Neural cell (in vitro differentiated cells): ENCODE measurements around the gene HEG1. TPM values are rescaled to one million over a fixed set of nuclear protein-coding genes. Genes with fewer than 3 reads are reported as not detected.
A peak's percentile ranks its signal among the peaks of the same experiment; 100 is the strongest.

Source experiments
- H2AFZ ChIP-seq: fragments of 200-600, 300-800 bp; sonication (generic), shearing (Covaris generic); 2 replicates; pipeline ENCODE4 v1.6.0; 2014; ENCODE audit warnings: low read depth, mild to moderate bottlenecking, antibody characterized with exemption, low read length, moderate library complexity
- H3F3A ChIP-seq: fragments of 200-600 bp; shearing (Covaris generic); 2 replicates; pipeline ENCODE4 v1.6.1; 2016; ENCODE audit warnings: mild to moderate bottlenecking, moderate library complexity, mixed read lengths, antibody characterized with exemption, low read length; ENCODE audit not compliant: insufficient read depth, poor library complexity, severe bottlenecking
- H3K27ac ChIP-seq: fragments of 200-600, 300-800 bp; sonication (generic), shearing (Covaris generic); 2 replicates; pipeline ENCODE4 v1.5.1; 2014; ENCODE audit warnings: mild to moderate bottlenecking, low read length, moderate library complexity
- H3K27me3 ChIP-seq: fragments of 300-800, 200-600 bp; sonication (generic), shearing (Covaris generic); 2 replicates; pipeline ENCODE4 v1.6.0; 2014; ENCODE audit warnings: mild to moderate bottlenecking, low read depth, low read length, moderate library complexity; ENCODE audit not compliant: insufficient read depth
- H3K36me3 ChIP-seq: fragments of 300-800, 200-600 bp; sonication (generic), shearing (Covaris generic); 2 replicates; pipeline ENCODE4 v1.5.1; 2014; ENCODE audit warnings: mild to moderate bottlenecking, antibody characterized with exemption, low read length, moderate library complexity; ENCODE audit not compliant: insufficient read depth
- H3K4me2 ChIP-seq: fragments of 300-800, 200-600 bp; sonication (generic), shearing (Covaris generic); 2 replicates; pipeline ENCODE4 v1.6.0; 2014; ENCODE audit warnings: mild to moderate bottlenecking, low read length
- H3K4me3 ChIP-seq: fragments of 300-800, 200-600 bp; sonication (generic), shearing (Covaris generic); 2 replicates; pipeline ENCODE4 v1.5.1; 2014; ENCODE audit warnings: mild to moderate bottlenecking, low read length, moderate library complexity
- H3K79me2 ChIP-seq: fragments of 200-600 bp; shearing (Covaris generic); replicated peaks from 2 replicates; pipeline ENCODE4 v1.6.0; 2014; ENCODE audit warnings: mild to moderate bottlenecking, low read length, moderate library complexity; ENCODE audit not compliant: insufficient read depth
- H3K9ac ChIP-seq: fragments of 300-800, 200-600 bp; sonication (generic), shearing (Covaris generic); 2 replicates; pipeline ENCODE4 v1.6.1; 2016; ENCODE audit warnings: mild to moderate bottlenecking, low read length, mixed read lengths
- H3K9me2 ChIP-seq: fragments of 200-600 bp; shearing (Covaris generic); 2 replicates; pipeline ENCODE4 v1.6.1; 2016; ENCODE audit warnings: mild to moderate bottlenecking, low read length, mixed read lengths; ENCODE audit not compliant: insufficient read depth
- H3K9me3 ChIP-seq: fragments of 200-600, 300-800 bp; sonication (generic), shearing (Covaris generic); 2 replicates; pipeline ENCODE4 v1.6.1; 2016; ENCODE audit warnings: mild to moderate bottlenecking, mixed run types, low read length, moderate library complexity, mixed read lengths
- H4K20me1 ChIP-seq: fragments of 200-600 bp; shearing (Covaris generic); 2 replicates; pipeline ENCODE4 v1.6.1; 2016; ENCODE audit warnings: mild to moderate bottlenecking, mixed run types; ENCODE audit not compliant: insufficient read depth
- EP300 ChIP-seq: fragments of 450-650 bp; conservative IDR thresholded peaks from 2 replicates; pipeline ENCODE4 v1.6.1; 2014; ENCODE audit warnings: antibody characterized with exemption, mild to moderate bottlenecking, moderate library complexity; ENCODE audit not compliant: poor library complexity, severe bottlenecking
- EZH2 ChIP-seq: fragments of 200-600, 300-800 bp; shearing (Covaris generic), sonication (generic); IDR thresholded peaks from 2 replicates; pipeline ENCODE4 v1.6.1; 2014; ENCODE audit warnings: antibody characterized with exemption, low read length, borderline replicate concordance, mild to moderate bottlenecking; ENCODE audit not compliant: insufficient read depth, poor library complexity, severe bottlenecking
- MXI1 ChIP-seq: fragments of 450-650 bp; conservative IDR thresholded peaks from 2 replicates; pipeline ENCODE4 v1.6.1; 2014; ENCODE audit warnings: antibody characterized with exemption, mild to moderate bottlenecking; ENCODE audit not compliant: poor library complexity, severe bottlenecking
- POLR2AphosphoS5 ChIP-seq: IDR thresholded peaks from 2 replicates; pipeline ENCODE4 v1.6.1; 2012
- RAD21 ChIP-seq: fragments of 450-650 bp; conservative IDR thresholded peaks from 2 replicates; pipeline ENCODE4 v1.6.1; 2014; ENCODE audit warnings: antibody characterized with exemption, mild to moderate bottlenecking, moderate library complexity
- REST ChIP-seq: IDR thresholded peaks from 2 replicates; pipeline ENCODE4 v1.6.1; 2012; ENCODE audit warnings: borderline replicate concordance
- SMC3 ChIP-seq: fragments of 450-650 bp; conservative IDR thresholded peaks from 2 replicates; pipeline ENCODE4 v1.6.1; 2014; ENCODE audit warnings: antibody characterized with exemption, mild to moderate bottlenecking, moderate library complexity; ENCODE audit not compliant: poor library complexity
- TAF1 ChIP-seq: IDR thresholded peaks from 2 replicates; pipeline ENCODE4 v1.6.1; 2012; ENCODE audit warnings: low read depth
- polyA plus RNA-seq: library from polyadenylated mRNA; depleted of rRNA; stranded (reverse); fragments of >200 nt; gene quantifications from 2 replicates; pipeline ENCODE4 v1.2.3, GENCODE V29; 2014
- TF ChIP-seq, protein P1 (sequence below): fragments of 450-650 bp; IDR thresholded peaks from 2 replicates; pipeline ENCODE4 v1.5.1; 2014; ENCODE audit warnings: antibody characterized with exemption, mild to moderate bottlenecking, moderate library complexity; ENCODE audit not compliant: poor library complexity, severe bottlenecking

Gene HEG1
- polyA plus RNA-seq, 1 donor from 2014 or later = 0.48 TPM

DNA sequence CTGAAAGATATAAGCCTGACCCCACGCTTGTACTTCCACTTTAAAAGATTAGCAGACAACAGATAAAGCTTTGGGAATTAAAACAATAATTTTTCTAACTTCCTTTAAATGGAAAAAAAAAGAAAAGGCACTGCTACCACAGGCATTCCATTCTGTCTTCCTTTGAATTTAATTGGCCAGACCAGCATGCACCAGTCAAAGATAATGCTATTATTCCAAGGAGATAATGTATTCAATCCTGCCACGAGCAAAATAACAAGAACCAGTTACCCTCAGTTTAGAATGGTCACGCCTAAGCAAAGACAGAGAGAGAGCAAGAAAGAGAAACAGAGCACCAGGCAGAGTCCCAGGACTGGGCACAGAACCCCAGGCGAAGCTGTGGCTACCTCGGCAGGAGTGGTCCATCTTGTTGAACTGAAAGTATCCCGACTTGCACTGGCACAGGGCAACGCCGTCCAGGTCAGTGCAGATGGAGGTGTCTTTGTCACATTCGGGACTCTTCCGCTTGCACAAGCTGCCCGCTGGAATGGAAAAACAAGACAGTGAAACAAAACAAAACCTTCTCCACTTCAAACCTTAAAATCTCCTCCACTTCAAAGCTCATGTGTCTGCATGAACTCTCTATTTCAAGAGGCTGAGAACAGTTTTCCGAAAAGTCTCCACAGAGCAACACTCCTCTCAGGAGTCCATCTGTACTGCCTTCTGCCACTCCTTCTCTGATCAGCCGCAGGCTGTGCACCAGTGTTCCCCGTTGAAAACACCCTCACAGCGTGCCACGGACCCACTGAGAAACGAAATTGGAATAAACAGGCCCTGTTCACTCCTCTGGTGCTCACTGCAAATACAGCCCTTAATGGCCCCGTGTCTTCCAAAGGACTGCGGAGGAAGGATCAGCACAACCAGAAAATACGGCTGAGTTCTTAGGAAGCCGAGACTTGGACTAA, 58.2 kb downstream of the HEG1 start:
- TF ChIP-seq MXI1 (no peak), REST (no peak), RAD21 (no peak), EP300 (no peak), TAF1 (no peak), SMC3 (no peak), POLR2AphosphoS5 (no peak), EZH2 (no peak)
- TF ChIP-seq, protein P1, sequence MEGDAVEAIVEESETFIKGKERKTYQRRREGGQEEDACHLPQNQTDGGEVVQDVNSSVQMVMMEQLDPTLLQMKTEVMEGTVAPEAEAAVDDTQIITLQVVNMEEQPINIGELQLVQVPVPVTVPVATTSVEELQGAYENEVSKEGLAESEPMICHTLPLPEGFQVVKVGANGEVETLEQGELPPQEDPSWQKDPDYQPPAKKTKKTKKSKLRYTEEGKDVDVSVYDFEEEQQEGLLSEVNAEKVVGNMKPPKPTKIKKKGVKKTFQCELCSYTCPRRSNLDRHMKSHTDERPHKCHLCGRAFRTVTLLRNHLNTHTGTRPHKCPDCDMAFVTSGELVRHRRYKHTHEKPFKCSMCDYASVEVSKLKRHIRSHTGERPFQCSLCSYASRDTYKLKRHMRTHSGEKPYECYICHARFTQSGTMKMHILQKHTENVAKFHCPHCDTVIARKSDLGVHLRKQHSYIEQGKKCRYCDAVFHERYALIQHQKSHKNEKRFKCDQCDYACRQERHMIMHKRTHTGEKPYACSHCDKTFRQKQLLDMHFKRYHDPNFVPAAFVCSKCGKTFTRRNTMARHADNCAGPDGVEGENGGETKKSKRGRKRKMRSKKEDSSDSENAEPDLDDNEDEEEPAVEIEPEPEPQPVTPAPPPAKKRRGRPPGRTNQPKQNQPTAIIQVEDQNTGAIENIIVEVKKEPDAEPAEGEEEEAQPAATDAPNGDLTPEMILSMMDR = no peak
- Histone ChIP-seq H3K27me3 (no peaks in the 10 kb centered on the region), H3F3A (no peaks in the 10 kb centered on the region), H3K36me3 (no peaks in the 10 kb centered on the region), H2AFZ (no peak overlapping the region), H3K9ac (no peak overlapping the region), H3K79me2 (no peaks in the 10 kb centered on the region), H3K27ac (no peak overlapping the region), H4K20me1 (no peaks in the 10 kb centered on the region), H3K9me2 (no peaks in the 10 kb centered on the region), H3K4me3 (no peak overlapping the region), H3K9me3 (no peaks in the 10 kb centered on the region), H3K4me2 (no peak overlapping the region)

GRCh38 chr3:124995460-124995994, 60.3 kb downstream of the HEG1 start:
- no peak overlapping the region for H3K27ac ChIP-seq
- no peaks in the 10 kb centered on the region for H3K9me3 ChIP-seq
- no peaks in the 10 kb centered on the region for H3K9me2 ChIP-seq
- no peak overlapping the region for H3K4me3 ChIP-seq
- no peaks in the 10 kb centered on the region for H3K79me2 ChIP-seq
- TF ChIP-seq TAF1 (no peak), EZH2 (no peak), SMC3 (peak; percentile 98), POLR2AphosphoS5 (no peak), REST (no peak), RAD21 (peak; percentile 99), EP300 (no peak), MXI1 (no peak)
- TF ChIP-seq, protein P1 = peak; percentile 97
- H4K20me1 ChIP-seq = no peaks in the 10 kb centered on the region
- H3F3A ChIP-seq = no peaks in the 10 kb centered on the region
- H3K9ac ChIP-seq = no peak overlapping the region
- no peak overlapping the region for H3K4me2 ChIP-seq
- no peak overlapping the region for H2AFZ ChIP-seq
- no peaks in the 10 kb centered on the region for H3K36me3 ChIP-seq
- H3K27me3 ChIP-seq = no peaks in the 10 kb centered on the region
